NCI-H187 treated with DMSO at 0.1 percent for 48 hours (cell line): ENCODE data around the gene SLFN12L.
"Not testable (repeated sequence)": the region's sequence is repeated elsewhere in the genome, so short reads cannot be mapped to it uniquely, and the experiment has no call there.

ENCODE experiments used
- DNase-seq: peaks from one replicate; lab custom pipeline; 2025; lab: John Stamatoyannopoulos, UW

Gene SLFN12L

DNA sequence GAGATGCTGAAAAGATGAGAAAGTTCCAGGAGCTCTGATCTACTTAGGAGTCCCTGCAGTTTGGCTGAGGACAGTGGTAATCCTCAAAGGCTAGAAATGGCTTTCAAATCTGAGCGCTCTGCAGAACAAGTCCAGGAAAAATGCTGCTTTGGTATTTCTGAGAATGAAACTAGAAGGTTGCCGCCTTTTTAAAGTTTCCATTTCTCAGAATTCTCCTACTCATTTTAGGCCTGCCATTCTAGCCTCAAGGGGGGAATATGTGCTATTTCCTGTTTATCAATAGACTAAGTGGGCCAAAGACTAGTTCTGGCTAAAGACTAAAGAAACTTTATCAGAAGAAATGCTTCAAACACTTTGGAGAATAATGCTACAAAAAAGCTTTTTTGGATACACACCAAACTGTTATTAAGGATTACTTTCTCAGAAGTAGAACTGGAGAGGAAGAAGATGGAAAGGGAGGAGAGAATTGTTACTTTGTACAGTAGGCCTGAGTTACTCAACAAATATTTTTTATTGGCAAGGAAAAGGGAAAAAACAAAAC, at the start of gene SLFN12L:
Gene SLFN12L (minus strand): TSS at position 78 of the 541 bp plus-strand sequence. CDS start 15,314 bp downstream, outside the sequence.
- DNase-seq: no peak

DNA sequence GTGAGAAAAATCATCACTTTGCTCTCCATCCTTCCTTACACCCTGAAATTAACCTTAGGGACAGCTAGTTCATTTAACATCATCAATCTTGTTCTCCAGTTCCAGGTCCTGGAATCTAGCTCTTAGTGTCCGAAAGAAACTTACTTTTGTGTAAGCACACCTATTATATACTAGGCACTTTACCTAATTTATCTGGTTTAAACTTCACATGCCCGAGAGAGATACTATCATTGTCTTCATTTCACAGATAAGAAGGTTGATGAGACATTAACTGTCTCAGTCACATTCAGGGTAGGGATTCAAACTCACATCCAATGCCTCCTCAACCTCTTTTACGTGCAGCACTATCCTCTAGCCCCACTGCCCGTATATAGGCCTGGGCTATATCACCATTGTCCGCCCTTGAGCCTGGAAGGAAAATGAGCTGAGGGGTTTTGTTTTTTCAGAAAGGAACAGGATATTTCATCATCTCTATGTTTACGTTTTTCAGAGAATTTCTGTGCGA, 49.1 kb upstream of the SLFN12L start:
- no peak for DNase-seq

DNA sequence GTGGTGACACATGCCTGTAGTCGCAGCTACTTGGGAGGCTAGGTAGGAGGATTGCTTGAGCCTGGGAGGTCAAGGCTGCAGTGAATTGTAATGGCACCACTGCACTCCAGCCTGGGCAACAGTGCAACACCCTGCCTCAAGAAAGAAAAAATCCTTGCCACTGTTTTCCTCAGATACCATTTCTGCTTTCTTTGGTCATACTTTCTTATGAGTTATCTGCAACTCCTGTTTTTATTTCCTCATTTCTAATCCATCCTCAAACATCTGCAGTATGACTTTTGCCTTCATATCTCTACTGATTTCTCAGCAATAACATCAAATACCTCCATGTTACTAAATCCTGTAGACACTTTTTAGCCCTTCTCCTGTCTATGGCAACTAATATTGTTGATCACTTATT, 46.6 kb upstream of the SLFN12L start:
- no peak for DNase-seq

DNA sequence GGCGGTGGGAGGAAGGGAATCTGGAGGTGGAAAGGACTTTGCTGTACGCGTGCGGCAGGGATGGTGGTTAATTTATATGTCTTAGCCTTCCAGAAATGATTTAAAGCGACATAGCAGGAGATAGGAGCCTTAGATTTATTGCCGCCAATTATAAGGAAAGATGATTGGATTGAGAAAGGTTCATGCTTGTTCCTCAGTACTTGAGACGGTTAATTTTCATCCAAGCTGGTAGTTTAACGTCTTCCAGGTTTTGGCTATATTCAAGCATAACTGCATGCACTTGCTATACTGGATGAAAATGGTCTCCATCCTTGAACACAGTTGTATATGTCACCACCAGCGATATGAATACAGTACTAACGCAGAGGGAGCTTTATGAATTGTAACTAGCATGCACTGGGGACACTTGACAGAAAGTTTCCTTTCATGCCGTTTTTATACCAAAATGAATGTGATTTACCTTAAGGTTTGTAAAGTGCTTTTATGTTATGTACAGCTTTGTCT, 41.5 kb upstream of the SLFN12L start:
- DNase-seq: no peak

DNA sequence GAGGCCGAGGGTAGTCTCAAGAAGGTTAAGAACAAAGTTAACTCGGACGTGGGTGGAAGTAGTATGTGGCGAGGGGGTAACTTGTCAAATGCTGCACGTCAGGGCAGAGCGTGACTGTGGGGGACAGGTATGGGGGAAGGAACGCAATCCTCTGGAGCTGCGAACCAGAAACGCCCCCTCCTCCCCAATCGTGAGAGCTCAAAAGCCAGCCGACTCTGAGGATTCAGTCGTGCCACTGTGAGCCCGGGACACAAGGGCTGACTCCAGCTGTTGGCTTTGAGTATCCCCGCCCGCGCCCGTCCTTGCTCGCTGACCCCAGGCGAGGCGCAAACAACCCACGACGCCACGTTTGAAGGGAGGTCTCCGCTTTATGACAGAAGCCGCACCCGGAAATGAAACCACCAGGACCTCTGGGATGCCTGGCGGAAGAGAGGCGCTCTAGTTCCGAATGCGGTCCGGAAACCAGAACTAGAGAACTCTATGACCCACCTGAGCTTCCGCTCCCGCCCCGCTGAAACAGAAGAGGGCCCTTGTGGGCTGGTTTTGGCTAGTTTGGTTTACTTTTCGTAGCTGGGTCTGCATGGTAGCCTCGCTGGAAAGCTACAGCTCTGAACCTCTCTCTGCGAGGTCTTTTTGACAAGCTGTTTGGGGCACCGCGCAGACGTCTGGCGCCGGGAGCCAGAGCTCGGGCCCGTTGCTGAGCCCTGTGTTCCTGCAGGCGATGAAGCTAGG, 40.9 kb upstream of the SLFN12L start, which contains the start of gene PEX12:
Gene PEX12 (minus strand): TSS at position 375 of the 732 bp plus-strand sequence. CDS start 550 bp downstream, outside the sequence.
- peak; percentile 71 for DNase-seq

DNA sequence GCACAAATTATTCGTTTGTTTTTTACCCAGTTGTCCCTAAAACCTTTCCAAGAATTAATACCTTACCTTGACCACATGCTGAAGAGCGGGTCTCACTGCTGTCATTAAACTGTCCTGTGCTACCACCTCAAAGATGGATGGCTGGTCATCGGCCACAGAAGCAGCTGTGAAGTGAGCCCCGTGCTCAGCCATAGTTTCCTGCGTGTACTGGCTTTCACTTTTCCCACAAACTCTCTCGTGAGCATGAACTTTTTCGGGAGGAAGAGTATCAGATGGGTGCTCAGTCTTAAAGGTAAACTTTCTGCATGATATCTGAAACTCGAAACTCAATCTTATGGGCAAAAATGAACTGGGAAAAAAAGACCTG, 40.3 kb upstream of the SLFN12L start:
- no peak for DNase-seq

DNA sequence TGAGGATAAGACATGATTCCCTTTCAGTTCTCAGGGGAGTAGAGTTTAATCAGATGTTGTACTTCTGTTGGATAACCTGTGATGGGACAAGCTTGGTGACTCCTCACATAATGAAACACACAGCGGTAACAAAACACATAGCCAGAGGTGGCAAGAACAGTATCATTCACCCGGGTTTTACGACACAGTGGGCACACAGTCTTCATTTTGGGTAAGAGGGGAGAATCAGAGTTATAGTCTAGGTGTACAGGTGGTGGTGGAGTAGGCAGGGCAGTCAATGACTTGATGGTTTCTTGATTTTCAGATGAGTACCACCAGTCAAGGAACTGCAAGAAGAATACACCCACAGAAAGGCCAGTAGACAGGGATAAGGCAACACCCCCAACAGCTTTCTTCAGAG, 38.3 kb upstream of the SLFN12L start:
- DNase-seq: no peak

DNA sequence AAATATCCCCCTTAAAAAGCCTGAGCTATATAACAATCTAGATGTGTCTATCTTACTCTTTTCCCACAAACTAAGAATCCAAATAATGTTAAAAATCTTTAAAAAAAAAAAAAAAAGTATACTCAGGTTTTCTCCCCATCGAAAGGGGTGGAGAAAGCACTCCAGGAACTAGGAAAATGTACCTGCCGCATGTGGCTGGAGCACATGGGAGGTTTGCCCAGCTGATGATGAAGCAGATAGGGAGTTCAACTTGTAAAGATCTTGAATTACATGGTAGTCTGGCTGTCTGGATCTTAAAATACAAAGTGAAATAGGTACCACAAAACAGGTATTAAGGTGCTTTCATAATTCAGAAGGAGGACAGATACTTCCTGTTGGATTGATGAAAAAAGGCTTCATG, 31.9 kb upstream of the SLFN12L start:
- DNase-seq: no peak

DNA sequence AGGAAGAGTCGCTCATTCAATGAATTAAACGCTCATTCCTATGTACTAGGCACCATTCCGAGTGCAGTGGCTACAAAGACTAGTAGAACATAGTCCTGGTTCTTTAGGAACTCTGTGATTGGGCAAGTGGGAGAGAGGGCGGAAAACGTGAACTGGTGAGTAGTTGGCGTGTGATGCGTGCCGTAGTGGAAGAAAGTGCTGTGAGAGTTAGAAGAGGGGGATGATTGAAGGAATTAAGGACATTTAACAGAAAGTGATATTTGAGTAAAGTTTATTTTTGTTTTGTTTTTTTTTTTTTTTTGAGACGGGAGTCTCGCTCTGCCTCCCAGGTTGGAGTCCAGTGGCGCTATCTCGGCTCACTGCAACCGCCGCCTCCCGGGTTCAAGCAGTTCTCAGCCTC, 31.1 kb upstream of the SLFN12L start:
- no peak for DNase-seq

DNA sequence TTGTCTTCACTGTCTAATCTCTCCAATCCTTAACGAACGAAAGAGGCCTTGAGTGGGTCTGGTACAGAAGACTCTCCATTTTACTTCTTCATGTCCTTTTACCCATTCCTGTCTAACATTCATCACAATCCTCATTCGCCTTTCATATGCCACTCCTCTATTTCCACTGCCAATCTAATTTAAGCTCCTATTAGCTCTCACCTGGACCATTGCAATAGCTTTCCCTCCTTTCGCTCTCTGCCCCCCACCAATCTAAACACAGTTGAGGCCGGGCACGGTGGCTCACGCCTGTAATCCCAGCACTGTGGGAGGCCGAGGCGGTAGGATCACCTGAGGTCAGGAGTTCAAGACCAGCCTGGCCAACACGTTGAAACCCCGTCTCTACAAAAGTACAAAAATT, 29.5 kb upstream of the SLFN12L start:
- DNase-seq: no peak

DNA sequence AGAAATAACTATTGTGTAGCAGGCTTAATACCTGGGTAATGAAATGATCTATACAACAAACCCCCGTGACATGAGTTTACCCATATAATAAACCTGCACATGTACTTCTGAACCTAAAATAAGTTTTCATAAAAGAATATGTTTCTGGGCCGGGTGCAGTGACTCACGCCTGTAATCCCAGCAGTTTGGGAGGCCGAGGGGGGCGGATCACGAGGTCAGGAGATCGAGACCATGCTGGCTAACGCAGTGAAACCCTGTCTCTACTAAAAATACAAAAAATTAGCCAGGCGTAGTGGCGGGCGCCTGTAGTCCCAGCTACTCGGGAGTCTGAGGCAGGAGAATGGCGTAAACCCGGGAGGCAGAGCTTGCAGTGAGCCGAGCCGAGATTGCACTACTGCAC, 25.7 kb upstream of the SLFN12L start:
- DNase-seq: not testable (repeated sequence)

DNA sequence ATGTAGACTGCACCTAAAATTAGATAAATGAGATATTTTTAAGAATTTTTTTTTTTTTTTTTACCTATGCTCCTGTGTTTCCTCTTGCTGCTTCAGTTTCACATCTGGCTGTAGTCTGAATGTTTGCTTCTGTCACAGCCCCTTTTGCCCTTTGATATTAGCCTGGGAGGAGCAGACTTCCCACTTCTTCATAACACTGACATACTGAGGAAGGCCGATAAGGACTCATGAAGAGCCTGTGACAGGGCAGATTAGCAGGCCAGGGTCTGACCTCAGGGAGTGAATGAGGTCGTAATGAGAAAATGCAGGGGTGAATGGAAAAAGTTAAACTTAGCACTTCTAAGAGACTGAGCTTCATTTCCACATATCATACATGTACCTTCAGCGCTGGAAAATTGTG, 23.2 kb upstream of the SLFN12L start, which contains the start of gene SLFN14:
Gene SLFN14 (minus strand): TSS at position 117 of the 400 bp plus-strand sequence. CDS start 2,757 bp downstream, outside the sequence.
- no peak for DNase-seq

DNA sequence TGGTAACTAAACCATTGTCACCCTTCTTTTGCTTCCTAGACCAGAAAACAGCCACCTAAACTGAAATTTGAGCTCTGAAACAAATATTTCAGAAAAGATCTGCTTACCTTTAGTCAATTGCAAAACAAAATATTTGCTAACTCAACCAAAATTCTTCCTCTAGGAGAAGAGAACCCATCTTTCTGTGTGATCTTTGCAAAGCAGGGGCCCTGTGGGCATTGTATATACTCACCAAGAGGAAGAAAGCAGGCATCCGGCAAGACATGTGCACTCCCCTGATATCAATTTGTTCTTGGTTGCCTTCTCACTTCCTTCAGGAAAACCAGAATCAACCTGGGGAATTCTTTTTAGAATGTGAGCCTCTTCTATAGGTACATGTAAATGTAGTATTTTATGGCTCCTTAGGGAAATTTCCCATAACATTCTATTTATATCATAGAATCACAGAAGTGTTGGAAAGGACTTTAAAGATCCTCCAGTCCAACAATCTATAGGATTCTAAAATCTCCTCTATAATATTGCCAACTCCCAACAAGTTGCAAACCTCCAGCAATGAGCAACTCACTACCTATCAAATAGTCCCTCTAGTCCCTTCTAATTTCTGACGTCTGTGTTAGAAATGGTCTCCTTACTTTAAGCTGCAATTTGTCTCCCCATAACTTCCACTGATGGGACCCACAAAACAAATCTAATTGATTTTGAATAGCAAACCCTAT, 22.2 kb upstream of the SLFN12L start:
- DNase-seq: no peak

DNA sequence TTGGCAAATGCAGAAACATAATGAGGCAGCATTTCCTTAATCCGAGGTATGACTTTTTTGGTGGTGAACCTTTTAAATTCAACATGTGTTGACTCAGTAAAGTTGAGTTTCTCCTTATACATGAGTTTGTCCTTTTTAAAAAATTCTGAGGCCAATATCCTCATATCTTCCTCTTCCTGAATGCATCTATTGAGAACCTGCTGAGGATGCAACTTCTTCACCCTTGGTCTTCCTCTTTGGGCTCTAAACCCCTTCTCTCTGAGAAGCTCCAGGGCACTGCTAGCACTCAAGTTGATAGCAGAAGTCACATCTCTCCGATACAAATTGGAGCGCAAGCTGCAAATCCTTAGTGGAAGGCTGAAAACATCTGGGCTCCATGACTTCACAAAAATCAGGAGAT, 19.9 kb upstream of the SLFN12L start:
- DNase-seq: no peak

DNA sequence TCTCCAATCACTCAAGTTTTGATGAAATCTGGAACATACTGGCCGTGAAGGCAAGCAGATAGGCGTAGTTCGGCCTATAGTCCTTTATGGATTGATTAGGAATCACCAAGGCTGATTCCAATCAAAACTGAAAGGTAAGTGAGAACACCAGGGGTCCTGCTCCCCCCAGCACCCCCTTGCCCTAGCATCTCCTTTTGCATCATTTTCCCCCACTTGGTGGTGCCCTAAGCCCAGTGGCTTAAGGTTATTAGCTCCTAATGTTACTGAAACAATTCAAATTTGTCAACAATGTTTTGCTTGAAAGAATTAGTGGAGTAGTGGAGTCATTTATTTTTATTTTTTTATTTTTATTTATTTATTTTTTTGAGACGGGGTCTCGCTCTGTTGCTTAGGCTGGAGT, 18.2 kb upstream of the SLFN12L start:
- DNase-seq: no peak

DNA sequence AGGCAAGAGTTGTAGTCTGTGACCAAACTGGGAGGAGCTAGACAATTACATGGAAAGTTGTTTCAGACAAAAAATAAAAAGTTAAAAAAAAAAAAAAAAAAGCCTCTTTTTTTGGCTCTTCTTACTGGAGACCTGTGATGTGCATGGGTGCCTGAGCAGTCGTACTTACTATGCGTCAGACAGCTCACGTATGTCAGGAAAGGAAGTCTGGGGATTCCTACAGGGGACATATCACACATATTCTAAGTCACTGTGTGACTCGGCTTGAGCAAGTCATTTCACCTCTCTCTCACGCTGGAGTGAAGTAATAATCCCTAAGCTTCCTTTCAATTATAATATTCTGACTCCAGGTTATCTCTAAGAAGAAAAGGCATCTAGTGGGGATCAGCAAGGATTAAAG, 17.2 kb upstream of the SLFN12L start:
- no peak for DNase-seq

DNA sequence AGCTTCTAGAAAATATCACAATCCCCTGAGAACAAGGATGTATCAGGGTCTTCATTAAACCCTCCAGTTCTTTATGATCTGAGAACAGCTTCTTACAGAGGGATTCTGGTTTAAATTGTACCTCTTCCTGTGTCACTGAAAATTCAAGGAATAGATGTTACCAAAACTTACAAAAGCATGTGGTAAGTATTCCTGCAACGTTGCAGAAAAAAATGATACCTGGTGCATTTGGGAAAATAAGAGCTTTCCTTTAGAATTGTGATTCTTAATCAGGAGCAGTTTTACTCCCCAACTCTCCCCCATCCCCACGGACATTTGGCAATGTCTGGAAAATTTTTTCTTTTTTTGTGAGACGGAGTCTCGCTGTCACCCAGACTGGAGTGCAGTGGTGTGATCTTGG, 15.8 kb upstream of the SLFN12L start:
- DNase-seq: no peak

DNA sequence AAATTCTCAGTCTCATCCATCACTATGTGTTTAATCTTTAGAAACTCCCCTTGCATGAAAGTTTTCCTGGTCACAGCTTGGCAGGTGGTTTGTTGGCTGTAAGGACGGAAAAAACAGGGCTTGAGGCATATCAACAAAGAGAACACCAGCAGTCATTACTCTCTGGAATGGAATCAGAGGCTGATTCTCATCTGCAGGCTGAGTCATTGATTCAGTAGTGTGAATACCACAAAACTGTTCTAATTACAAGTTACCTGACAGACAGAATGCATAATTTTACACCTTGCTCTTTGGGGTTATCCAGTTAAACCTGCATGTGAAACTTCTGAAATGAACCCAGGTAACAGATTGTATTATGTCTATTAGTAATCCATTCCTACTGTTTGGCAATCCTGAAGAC, 11.5 kb upstream of the SLFN12L start:
- no peak for DNase-seq

DNA sequence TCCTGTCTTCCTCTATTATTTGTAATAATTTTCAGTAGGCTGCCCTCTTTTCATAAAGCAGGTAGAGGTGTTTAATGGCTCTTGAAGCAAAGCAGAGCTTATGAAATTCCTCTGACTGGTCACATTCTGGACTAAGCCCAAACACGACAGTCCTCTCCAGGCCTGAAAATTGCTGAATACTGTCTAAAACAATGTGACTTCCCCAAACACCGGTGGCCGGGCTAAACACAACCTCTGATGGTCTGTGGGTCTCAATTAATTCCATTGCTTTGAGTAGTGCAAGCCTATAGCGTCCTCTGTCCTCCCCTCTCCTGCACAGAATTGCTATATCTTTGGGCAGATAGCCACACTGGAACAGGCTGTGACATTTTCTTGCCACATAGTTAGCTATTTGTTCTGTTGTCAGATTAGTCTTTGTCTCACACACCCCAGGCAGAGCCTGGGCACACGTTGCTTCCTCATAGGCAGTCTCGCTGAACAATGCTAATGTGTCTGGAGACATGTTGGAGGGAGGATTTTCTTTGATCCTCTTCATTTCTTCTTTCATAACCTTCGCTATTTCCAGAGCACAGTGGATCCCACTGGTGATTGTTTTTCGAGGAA, 10.8 kb upstream of the SLFN12L start:
- DNase-seq: no peak

DNA sequence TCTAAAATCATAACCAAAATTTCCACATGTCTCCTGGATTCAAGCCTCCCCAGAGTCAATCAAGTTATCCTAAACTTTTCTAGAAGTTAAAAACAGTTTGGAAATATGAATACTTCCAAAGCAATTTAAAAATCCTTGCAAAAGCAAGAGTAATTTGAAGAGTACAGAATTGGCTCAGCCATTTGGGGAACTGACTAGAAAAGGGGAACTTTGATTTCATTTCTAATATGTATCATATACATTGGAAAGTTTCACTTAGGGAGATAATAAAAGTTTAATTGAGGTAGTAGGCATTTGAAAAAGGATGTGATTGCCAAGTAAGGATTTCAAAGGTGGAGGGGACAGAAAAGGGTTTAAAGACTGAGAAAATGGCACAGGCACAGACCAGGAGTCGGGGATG, 9.0 kb upstream of the SLFN12L start:
- no peak for DNase-seq

DNA sequence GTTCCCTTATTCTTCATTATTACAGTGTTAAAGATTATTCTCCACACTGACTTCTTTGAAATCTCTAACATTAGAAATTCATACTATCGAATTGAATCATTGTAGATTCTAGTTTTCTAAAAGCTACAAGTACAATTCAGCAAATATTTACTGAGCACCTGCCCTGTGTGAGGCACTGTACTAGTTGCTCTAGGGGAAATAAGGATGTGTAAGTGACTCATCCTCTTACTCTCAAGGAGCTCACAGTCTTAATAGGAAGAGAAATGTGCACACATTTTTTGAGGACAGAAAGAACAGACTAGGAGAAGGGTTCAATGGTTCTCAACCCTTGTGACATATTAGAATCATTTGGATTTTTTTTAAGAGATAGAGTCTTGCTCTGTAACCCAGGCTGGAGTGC, 7.7 kb upstream of the SLFN12L start:
- DNase-seq: no peak

DNA sequence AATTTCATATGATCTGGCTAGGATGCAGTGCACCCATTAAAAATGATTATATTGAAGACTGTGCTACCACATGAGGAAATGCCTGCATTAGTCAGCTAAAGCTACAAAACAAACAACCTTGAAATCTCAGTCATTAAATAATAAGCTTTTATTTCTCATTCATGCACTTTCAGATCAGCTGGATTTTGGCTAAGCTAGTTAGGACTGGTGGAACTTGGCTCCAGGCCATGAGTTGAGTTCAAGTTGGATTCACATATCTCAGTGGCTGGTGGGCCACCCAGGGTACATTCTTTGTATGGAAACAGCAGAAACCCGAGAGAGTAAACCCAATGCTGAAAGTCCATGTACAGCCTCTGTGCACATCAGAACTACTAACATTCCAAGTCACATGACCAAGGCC, 6.4 kb upstream of the SLFN12L start:
- no peak for DNase-seq
